Astrocyte (in vitro differentiated cells and primary cell): ENCODE results near the gene IP6K1.

ENCODE experiments used
- EZH2 ChIP-seq: IDR thresholded peaks from 2 replicates; pipeline ENCODE4 v1.6.1; 2012; ENCODE audit warnings: mild to moderate bottlenecking, low read length, inconsistent platforms; ENCODE audit not compliant: insufficient read depth
- TF ChIP-seq, protein P1 (sequence below): IDR thresholded peaks from 2 replicates; pipeline ENCODE4 v1.5.1; 2011; ENCODE audit warnings: low read depth, mild to moderate bottlenecking, inconsistent platforms, low read length, moderate library complexity; ENCODE audit not compliant: insufficient read depth

DNA sequence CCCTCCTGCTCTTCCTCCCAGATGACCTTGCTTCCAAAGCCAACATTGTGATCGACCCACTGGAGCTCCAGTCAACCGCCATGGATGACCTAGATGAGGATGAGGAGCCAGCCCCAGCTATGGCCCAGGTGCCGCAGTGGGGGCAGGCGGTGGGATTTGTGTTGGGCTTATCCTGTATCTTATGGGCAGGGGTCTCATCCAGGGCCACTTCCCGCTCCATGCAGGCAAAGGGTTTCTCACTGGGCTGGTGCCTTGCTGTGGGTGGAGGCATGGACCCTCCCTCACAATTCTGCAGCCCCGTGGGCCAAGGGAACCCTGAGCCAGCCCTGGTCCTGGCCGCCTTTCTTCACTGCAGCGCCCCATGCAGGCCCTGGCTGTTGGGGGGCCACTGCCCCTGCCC is 81.7 kb downstream of the IP6K1 start:
- no peak for TF ChIP-seq EZH2
- TF ChIP-seq, protein P1, sequence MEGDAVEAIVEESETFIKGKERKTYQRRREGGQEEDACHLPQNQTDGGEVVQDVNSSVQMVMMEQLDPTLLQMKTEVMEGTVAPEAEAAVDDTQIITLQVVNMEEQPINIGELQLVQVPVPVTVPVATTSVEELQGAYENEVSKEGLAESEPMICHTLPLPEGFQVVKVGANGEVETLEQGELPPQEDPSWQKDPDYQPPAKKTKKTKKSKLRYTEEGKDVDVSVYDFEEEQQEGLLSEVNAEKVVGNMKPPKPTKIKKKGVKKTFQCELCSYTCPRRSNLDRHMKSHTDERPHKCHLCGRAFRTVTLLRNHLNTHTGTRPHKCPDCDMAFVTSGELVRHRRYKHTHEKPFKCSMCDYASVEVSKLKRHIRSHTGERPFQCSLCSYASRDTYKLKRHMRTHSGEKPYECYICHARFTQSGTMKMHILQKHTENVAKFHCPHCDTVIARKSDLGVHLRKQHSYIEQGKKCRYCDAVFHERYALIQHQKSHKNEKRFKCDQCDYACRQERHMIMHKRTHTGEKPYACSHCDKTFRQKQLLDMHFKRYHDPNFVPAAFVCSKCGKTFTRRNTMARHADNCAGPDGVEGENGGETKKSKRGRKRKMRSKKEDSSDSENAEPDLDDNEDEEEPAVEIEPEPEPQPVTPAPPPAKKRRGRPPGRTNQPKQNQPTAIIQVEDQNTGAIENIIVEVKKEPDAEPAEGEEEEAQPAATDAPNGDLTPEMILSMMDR, result no peak
